ENCODE results near the gene BRWD1.
"Not testable (repeated sequence)": the region's sequence is repeated elsewhere in the genome, so short reads cannot be mapped to it uniquely, and the experiment has no call there.

BRWD1 gene

DNA sequence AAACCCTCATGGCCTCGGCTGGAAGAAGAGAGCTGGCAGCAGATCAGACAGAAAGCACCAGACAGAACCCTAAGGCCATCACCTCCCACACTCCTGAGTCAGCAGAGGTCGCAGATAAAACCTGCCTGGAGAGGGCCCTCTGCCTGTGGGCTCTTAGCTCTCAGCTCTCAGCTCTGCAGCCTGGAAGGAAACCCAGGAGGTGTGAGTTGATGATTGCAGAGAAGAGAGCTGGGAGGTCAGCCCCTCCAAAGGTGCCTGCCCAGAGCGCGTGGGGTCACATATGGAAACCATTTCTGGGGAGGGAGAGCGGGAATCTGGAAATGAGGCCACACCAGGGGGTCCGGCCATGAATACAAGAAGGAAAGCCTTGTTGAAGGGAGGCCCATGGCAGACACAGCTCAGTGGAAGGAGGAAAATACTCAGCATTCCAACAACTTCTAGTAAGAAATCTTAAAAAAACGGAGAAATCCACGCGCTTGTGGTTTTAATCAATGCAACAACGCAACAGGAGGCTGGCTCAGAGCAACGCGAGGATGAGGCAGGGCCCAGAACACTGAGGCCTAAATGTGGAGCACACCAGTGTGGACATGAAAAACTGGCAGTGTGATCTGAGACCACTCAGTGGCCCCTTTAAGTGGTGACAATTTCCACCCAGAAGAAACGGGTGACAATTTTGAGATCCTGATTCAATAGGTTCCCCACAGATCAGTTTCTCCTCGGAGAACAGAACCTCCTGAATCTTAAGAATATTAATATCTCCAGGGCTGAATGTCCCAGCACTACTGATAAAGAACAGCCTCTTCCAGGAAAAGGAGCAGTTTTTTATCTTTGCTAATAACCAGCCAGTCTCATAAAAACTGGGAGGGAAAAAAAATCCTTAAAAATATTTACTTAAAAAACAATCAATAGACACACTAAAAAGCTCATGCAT, 175.9 kb downstream of the BRWD1 start:
- TF ChIP-seq CTBP1 (IDR thresholded peaks at IDR 0.05; ENCODE audit: borderline replicate concordance) (no peak), SUZ12 (IDR thresholded peaks at IDR 0.05) (no peak), ARNT (IDR thresholded peaks at IDR 0.05) (no peak), FOXM1 (IDR thresholded peaks at IDR 0.05; ENCODE audit: borderline replicate concordance) (no peak)
- TF ChIP-seq, protein P1, sequence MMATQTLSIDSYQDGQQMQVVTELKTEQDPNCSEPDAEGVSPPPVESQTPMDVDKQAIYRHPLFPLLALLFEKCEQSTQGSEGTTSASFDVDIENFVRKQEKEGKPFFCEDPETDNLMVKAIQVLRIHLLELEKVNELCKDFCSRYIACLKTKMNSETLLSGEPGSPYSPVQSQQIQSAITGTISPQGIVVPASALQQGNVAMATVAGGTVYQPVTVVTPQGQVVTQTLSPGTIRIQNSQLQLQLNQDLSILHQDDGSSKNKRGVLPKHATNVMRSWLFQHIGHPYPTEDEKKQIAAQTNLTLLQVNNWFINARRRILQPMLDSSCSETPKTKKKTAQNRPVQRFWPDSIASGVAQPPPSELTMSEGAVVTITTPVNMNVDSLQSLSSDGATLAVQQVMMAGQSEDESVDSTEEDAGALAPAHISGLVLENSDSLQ (IDR thresholded peaks at IDR 0.05): no peak
- ChIA-PET CTCF (interaction anchor here (0.7 to 1.5 kb wide), 4 partner anchors 13 to 468 kb away, joined by 3 to 4 read pairs (median 4); no protein-coding TSS in a partner anchor), POLR2A (no interaction called here)
- no peak for DNase-seq (ENCODE audit: extremely low spot score)

GRCh38 chr21:39136711-39137110, 176.7 kb downstream of the BRWD1 start:
- TF ChIP-seq FOXM1 (IDR thresholded peaks at IDR 0.05; ENCODE audit: borderline replicate concordance) (no peak), ELF4 (IDR thresholded peaks at IDR 0.05) (no peak), CTBP1 (IDR thresholded peaks at IDR 0.05; ENCODE audit: borderline replicate concordance) (no peak), ARNT (IDR thresholded peaks at IDR 0.05) (no peak), NFRKB (IDR thresholded peaks at IDR 0.05) (no peak), SP1 (IDR thresholded peaks at IDR 0.05) (no peak), HDGF (IDR thresholded peaks at IDR 0.05; ENCODE audit: borderline replicate concordance) (no peak)
- no peak for DNase-seq (ENCODE audit: extremely low spot score)
- ChIA-PET POLR2A (no interaction called here), CTCF (no interaction called here)

GRCh38 chr21:39136138-39136537, 177.3 kb downstream of the BRWD1 start:
- DNase-seq (ENCODE audit: extremely low spot score); POLR2A ChIA-PET: not testable (repeated sequence)
- CTCF ChIA-PET: interaction anchor here (1.2 kb wide), 1 partner anchor 36 kb away, joined by 3 read pairs; no protein-coding TSS in a partner anchor

GRCh38 chr21:39134288-39134810, 179.1 kb downstream of the BRWD1 start:
- CTCF ChIA-PET: interaction anchor here (0.6 kb wide), 1 partner anchor 330 kb away, joined by 3 read pairs; no protein-coding TSS in a partner anchor
- DNase-seq (ENCODE audit: extremely low spot score): no peak
- TF ChIP-seq ZNF384 (IDR thresholded peaks at IDR 0.05) (no peak), FOXA1 (IDR thresholded peaks at IDR 0.05) (no peak), HDGF (IDR thresholded peaks at IDR 0.05; ENCODE audit: borderline replicate concordance) (no peak), TARDBP (IDR thresholded peaks at IDR 0.05) (no peak), BHLHE40 (IDR thresholded peaks at IDR 0.05; ENCODE audit: borderline replicate concordance) (no peak), NFRKB (IDR thresholded peaks at IDR 0.05) (no peak), FOXK2 (IDR thresholded peaks at IDR 0.05) (no peak), ARNT (IDR thresholded peaks at IDR 0.05) (no peak), L3MBTL2 (conservative IDR thresholded peaks at IDR 0.05) (no peak), FOXM1 (IDR thresholded peaks at IDR 0.05; ENCODE audit: borderline replicate concordance) (no peak), SUZ12 (IDR thresholded peaks at IDR 0.05) (no peak), LEF1 (IDR thresholded peaks at IDR 0.05; ENCODE audit: borderline replicate concordance) (no peak), ELF4 (IDR thresholded peaks at IDR 0.05) (no peak), CTBP1 (IDR thresholded peaks at IDR 0.05; ENCODE audit: borderline replicate concordance) (no peak), SP1 (IDR thresholded peaks at IDR 0.05) (no peak)
- TF ChIP-seq, protein P1 (IDR thresholded peaks at IDR 0.05): no peak
- POLR2A ChIA-PET: no interaction called here

All from HEK293T (cell line).